Heart right ventricle (tissue), 16 donors: ENCODE results near the gene RNF114. TPM values are rescaled to one million over a fixed set of nuclear protein-coding genes. Genes with fewer than 3 reads are reported as not detected.

Source experiments
- ATAC-seq, 8 donors: fragments of 200-7000 bp; cut with Tn5 transposase; one replicate each; pipeline ENCODE4 v1.9.1; 2020; ENCODE audit warnings: mild to moderate bottlenecking in 8 of 8, moderate library complexity in 8 of 8, moderate number of reproducible peaks in 1 of 8
- DNase-seq, 2 donors: peaks; one replicate each; pipeline ENCODE4 v3.0.0-alpha.2; 2020
- H3K27ac ChIP-seq, 10 donors: fragments of 200-600 bp; sonication (generic) in 2 of 10; one replicate each; pipeline versions ENCODE4 v1.5.0 to v1.8.0; 2020 to 2022; ENCODE audit warnings: mild to moderate bottlenecking in 3 of 10
- H3K27me3 ChIP-seq, 7 donors: fragments of 200-600 bp; one replicate each; pipeline ENCODE4 v1.8.0; 2021 to 2022; ENCODE audit warnings: mild to moderate bottlenecking in 2 of 7
- H3K36me3 ChIP-seq, 9 donors: fragments of 200-600 bp; sonication (generic) in 1 of 9; one replicate each; pipeline versions ENCODE4 v1.5.0 to v1.8.0; 2020 to 2022; ENCODE audit warnings: mild to moderate bottlenecking in 2 of 9
- H3K4me1 ChIP-seq, 9 donors: fragments of 200-600 bp; sonication (generic) in 1 of 9; one replicate each; pipeline versions ENCODE4 v1.5.0 to v1.8.0; 2020 to 2022; ENCODE audit warnings: mild to moderate bottlenecking in 4 of 9
- H3K4me3 ChIP-seq, 10 donors: fragments of 200-600 bp; sonication (generic) in 2 of 10; one replicate each; pipeline versions ENCODE4 v1.5.0 to v1.8.0; 2020 to 2022; ENCODE audit warnings: mild to moderate bottlenecking in 7 of 10, moderate library complexity in 2 of 10
- H3K9me3 ChIP-seq, 11 donors: fragments of 200-600 bp in 10 of 11; sonication (generic) in 2 of 11; one replicate each; pipeline versions ENCODE4 v1.5.0 to v1.8.0; 2013 to 2022; ENCODE audit warnings: mild to moderate bottlenecking in 2 of 11, control low read depth in 1 of 11, moderate library complexity in 1 of 11
- CTCF ChIP-seq, 9 donors: fragments of 200-600 bp; sonication (generic) in 2 of 9; IDR thresholded peaks; one replicate each; pipeline versions ENCODE4 v1.5.0 to v1.8.0; 2021 to 2022; ENCODE audit warnings: antibody characterized with exemption in 9 of 9, mild to moderate bottlenecking in 5 of 9, moderate library complexity in 1 of 9
- WGBS, 2 donors: extraction: QIAGEN DNeasy Blood & Tissue Kit; methylation state at CpG; one replicate each; pipeline ENCODE4 v1.1.7; 2013; ENCODE audit warnings: inconsistent platforms in 1 of 2; 5-methylcytosine and 5-hydroxymethylcytosine counted together
- intact Hi-C, 10 donors: fragments of 100-400 bp; cut with DNase I; formaldehyde crosslinking; loops; one replicate each; pipeline versions ENCODE4 v1.11.1 to v1.14.2; 2022
- polyA plus RNA-seq, 2 donors: library from polyadenylated mRNA; stranded (reverse); fragments of 200-250 nt; gene quantifications; one replicate each; pipeline ENCODE4 v1.2.3, GENCODE V29; 2013
- total RNA-seq, 10 donors: library from RNA; stranded (reverse); fragmentation: NEBNext Ultra II Directional in 3 of 10; extraction: Animal tissue kit (Norgen Biotek cat#: 25700) in 3 of 10; gene quantifications; one replicate each; pipeline versions ENCODE4 v1.2.1 to v1.2.4, GENCODE V29; 2021 to 2023
- donor health status: Arrhythmogenic right ventricular cardiomyopathy.
- donor health status: ischemic (EF 13 %, LVEDD 7.1; RV severe dilation, severe dysfunction).
- donor health status: healthy with polysubstance abuse.
- donor health status: DM: no; HTN: yes; CAD: no.
- donor health status: DM: no; HTN: no; CAD: no.
- donor health status: ischemic (EF 25% LVEDD 6.9; RV normal size, moderate dysfunction).
- donor health status: ischemic (EF 25% LVEDD 5.7; RV mildly dilated, moderate dysfunction).
- donor health status: healthy.
- donor health status: DM: yes; HTN: yes; CAD: no.
- donor health status: Ischemic cardiomyopathy.
- donor health status: ischemic (EF 35%, LVEDD 5.7; RV mildly dilated, moderate dysfunction).
- donor health status: nonischemic (EF 11% LVEDD 7.7; RV severe dilation, severe dysfunction).
- donor health status: DM: yes; HTN: yes; CAD: no.
- donor health status: PGD.
- donor health status: ischemic (EF 29% LVEDD 5.4; RV normal size, mild dysfunction).
- donor health status: nonischemic (EF 23%, LVEDD 6.1; RV moderate dilation, normal function).

RNF114 gene
- total and polyA plus RNA-seq, 12 donors, result 41.5 to 60.3 (median 50.6) TPM

- peaks cover 0 to 69% (median 2%) of the 10 kb centered on the region in 9 donors for H3K36me3 ChIP-seq
- no peak for ATAC-seq
- intact Hi-C loops, result no loop called here
These were observed 25.2 kb downstream of the RNF114 start for GRCh38 chr20:49961413-49961812.

GRCh38 chr20:49964964-49965780 is 29.0 kb downstream of the RNF114 start:
- no peak for DNase-seq
- H3K27ac ChIP-seq, result no peak overlapping the region
- no peak for ATAC-seq
- peak in 8 of 9 donors; percentile 23 to 64 (median 46) for TF ChIP-seq CTCF (IDR thresholded peaks at IDR 0.05)
- 72 to 76% methylated on average over 5 of the region's 5 CpGs for WGBS, 2 donors
- H3K36me3 ChIP-seq, result peaks cover 0 to 34% (median 0%) of the 10 kb centered on the region in 9 donors
- intact Hi-C loops, result no loop called here
- H3K4me1 ChIP-seq, result peaks cover 0 to 17% (median 10%) of the 10 kb centered on the region in 9 donors
- H3K27me3 ChIP-seq, result no peaks in the 10 kb centered on the region
- no peaks in the 10 kb centered on the region for H3K9me3 ChIP-seq
- H3K4me3 ChIP-seq, result no peak overlapping the region

More at GRCh38 chr20:49961413-49961812, 25.2 kb downstream of the RNF114 start:
- H3K4me3 ChIP-seq, result no peak overlapping the region
- H3K27me3 ChIP-seq, result no peaks in the 10 kb centered on the region
- DNase-seq, result no peak
- H3K9me3 ChIP-seq, result no peaks in the 10 kb centered on the region
- no peak overlapping the region for H3K27ac ChIP-seq
- peaks cover 0 to 10% (median 0%) of the 10 kb centered on the region in 9 donors for H3K4me1 ChIP-seq
- TF ChIP-seq CTCF (IDR thresholded peaks at IDR 0.05), result no peak
- 73 to 84% methylated on average over 4 of the region's 4 CpGs for WGBS, 2 donors

- intact Hi-C loops, result no loop called here
- no peak for ATAC-seq
- no peak overlapping the region for H3K27ac ChIP-seq
These were observed 29.6 kb downstream of the RNF114 start for GRCh38 chr20:49965781-49966305.

GRCh38 chr20:49966861-49967260 is 30.7 kb downstream of the RNF114 start:
- Histone ChIP-seq H3K27ac (no peak overlapping the region), H3K27me3 (no peaks in the 10 kb centered on the region), H3K9me3 (no peaks in the 10 kb centered on the region), H3K36me3 (peaks cover 0 to 33% (median 0%) of the 10 kb centered on the region in 9 donors), H3K4me1 (peaks cover 0 to 17% (median 10%) of the 10 kb centered on the region in 9 donors), H3K4me3 (no peak overlapping the region)
- intact Hi-C loops, result no loop called here
- no peak for ATAC-seq
- TF ChIP-seq CTCF (IDR thresholded peaks at IDR 0.05), result no peak
- 94 to 96% methylated on average over 2 of the region's 2 CpGs for WGBS, 2 donors
- DNase-seq, result no peak

More at GRCh38 chr20:49965781-49966305, 29.6 kb downstream of the RNF114 start:
- WGBS, 2 donors, result 88 to 93% methylated on average over 9 of the region's 9 CpGs
- Histone ChIP-seq H3K9me3 (no peaks in the 10 kb centered on the region), H3K4me1 (peaks cover 0 to 17% (median 10%) of the 10 kb centered on the region in 9 donors), H3K36me3 (peaks cover 0 to 33% (median 0%) of the 10 kb centered on the region in 9 donors), H3K27me3 (no peaks in the 10 kb centered on the region), H3K4me3 (no peak overlapping the region)
- TF ChIP-seq CTCF (IDR thresholded peaks at IDR 0.05), result no peak
- no peak for DNase-seq
